GM19455 (cell line): ENCODE measurements around the gene FOXRED1.
A peak's percentile ranks its signal among the peaks of the same experiment; 100 is the strongest.
"Not testable (repeated sequence)": the region's sequence is repeated elsewhere in the genome, so short reads cannot be mapped to it uniquely, and the experiment has no call there.

Source experiments
- ATAC-seq: cut with Tn5 transposase; IDR thresholded peaks from one replicate; pipeline ENCODE4 v1.9.1; 2021; ENCODE audit not compliant: unreplicated experiment

Gene FOXRED1

GRCh38 chr11:126268361-126268707 lies 620 bp upstream of the FOXRED1 start:
- ATAC-seq, result peak; percentile 9

GRCh38 chr11:126277322-126277721 lies 8.4 kb downstream of the FOXRED1 start:
- no peak for ATAC-seq

- ATAC-seq, result no peak
Observed at GRCh38 chr11:126277780-126278179, 8.8 kb downstream of the FOXRED1 start.

GRCh38 chr11:126279191-126279590 lies 10.2 kb downstream of the FOXRED1 start:
- ATAC-seq, result no peak

- ATAC-seq, result no peak
Observed at GRCh38 chr11:126280595-126280994, 11.6 kb downstream of the FOXRED1 start.

GRCh38 chr11:126281245-126281644 lies 12.3 kb downstream of the FOXRED1 start:
- no peak for ATAC-seq

- ATAC-seq, result no peak
Observed at GRCh38 chr11:126281666-126282175, 12.8 kb downstream of the FOXRED1 start.

GRCh38 chr11:126282361-126282735 lies 13.4 kb downstream of the FOXRED1 start:
- peak; percentile 27 for ATAC-seq

- peak; percentile 60 for ATAC-seq
Observed at GRCh38 chr11:126282736-126283591, 14.0 kb downstream of the FOXRED1 start, which contains the start of gene TIRAP. Gene TIRAP, plus strand, starts transcription at chr11:126283093. Its CDS starts 7,802 bp downstream, at chr11:126290895.

- ATAC-seq, result no peak
Observed at GRCh38 chr11:126284829-126285228, 15.9 kb downstream of the FOXRED1 start.

- no peak for ATAC-seq
Observed at GRCh38 chr11:126288237-126288636, 19.3 kb downstream of the FOXRED1 start.

- no peak for ATAC-seq
Observed at GRCh38 chr11:126290887-126291286, 21.9 kb downstream of the FOXRED1 start.

- ATAC-seq, result no peak
Observed at GRCh38 chr11:126293726-126294125, 24.8 kb downstream of the FOXRED1 start.

- ATAC-seq, result no peak
Observed at GRCh38 chr11:126297004-126297403, 28.1 kb downstream of the FOXRED1 start.

- ATAC-seq, result peak; percentile 87
Observed at GRCh38 chr11:126303623-126304456, 34.9 kb downstream of the FOXRED1 start, which contains the start of gene DCPS. Gene DCPS, plus strand, starts transcription at chr11:126304060. Its CDS starts 21 bp downstream, at chr11:126304081.

GRCh38 chr11:126304457-126305075 lies 35.6 kb downstream of the FOXRED1 start:
- ATAC-seq, result peak; percentile 23

- ATAC-seq, result peak; percentile 49
Observed at GRCh38 chr11:126305699-126306098, 36.7 kb downstream of the FOXRED1 start.

GRCh38 chr11:126307706-126308105 lies 38.8 kb downstream of the FOXRED1 start:
- ATAC-seq, result no peak

- ATAC-seq, result no peak
Observed at GRCh38 chr11:126308271-126308671, 39.3 kb downstream of the FOXRED1 start.

- not testable (repeated sequence) for ATAC-seq
Observed at GRCh38 chr11:126308771-126309170, 39.8 kb downstream of the FOXRED1 start.
